ENCODE results near the gene GPR34.

The GPR34 gene

DNA sequence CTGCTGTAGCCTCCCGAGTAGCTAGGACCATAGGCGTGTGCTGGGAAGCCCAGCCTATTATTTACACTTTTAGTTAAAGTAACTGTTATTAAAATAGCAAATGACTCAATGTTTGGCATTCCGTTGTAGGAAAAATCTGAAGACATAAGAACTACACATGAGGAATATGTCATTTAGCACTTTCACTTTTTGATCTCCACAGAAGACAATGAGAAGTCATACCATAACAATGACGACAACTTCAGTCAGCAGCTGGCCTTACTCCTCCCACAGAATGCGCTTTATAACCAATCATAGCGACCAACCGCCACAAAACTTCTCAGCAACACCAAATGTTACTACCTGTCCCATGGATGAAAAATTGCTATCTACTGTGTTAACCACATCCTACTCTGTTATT, 6.7 kb downstream of the GPR34 start:
- DNase-seq (ENCODE audit: low spot score): no peak

DNA sequence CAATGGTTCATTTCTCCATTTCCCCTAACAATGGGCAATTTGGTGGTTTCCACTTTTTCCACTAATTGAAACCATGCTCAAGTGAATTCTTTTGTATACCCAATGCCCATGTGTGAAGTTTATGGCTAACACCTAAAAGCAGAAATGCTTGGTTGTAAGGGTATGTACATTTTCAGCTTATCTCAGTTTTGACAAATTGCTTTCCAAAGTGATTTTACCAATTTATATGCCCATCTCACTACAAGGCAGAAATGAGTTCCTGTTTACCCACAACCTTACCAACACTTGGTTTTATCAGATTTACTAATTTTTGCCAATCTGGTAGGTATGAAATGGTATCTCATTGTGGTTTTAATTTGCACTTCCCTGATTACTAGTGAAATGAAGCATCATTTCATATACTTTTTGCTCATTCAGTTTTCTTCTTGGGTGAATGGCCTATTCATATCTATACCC, 14.8 kb downstream of the GPR34 start:
- no peak for DNase-seq (ENCODE audit: low spot score)
- TF ChIP-seq, protein P1, sequence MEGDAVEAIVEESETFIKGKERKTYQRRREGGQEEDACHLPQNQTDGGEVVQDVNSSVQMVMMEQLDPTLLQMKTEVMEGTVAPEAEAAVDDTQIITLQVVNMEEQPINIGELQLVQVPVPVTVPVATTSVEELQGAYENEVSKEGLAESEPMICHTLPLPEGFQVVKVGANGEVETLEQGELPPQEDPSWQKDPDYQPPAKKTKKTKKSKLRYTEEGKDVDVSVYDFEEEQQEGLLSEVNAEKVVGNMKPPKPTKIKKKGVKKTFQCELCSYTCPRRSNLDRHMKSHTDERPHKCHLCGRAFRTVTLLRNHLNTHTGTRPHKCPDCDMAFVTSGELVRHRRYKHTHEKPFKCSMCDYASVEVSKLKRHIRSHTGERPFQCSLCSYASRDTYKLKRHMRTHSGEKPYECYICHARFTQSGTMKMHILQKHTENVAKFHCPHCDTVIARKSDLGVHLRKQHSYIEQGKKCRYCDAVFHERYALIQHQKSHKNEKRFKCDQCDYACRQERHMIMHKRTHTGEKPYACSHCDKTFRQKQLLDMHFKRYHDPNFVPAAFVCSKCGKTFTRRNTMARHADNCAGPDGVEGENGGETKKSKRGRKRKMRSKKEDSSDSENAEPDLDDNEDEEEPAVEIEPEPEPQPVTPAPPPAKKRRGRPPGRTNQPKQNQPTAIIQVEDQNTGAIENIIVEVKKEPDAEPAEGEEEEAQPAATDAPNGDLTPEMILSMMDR (IDR thresholded peaks at IDR 0.05; ENCODE audit: extremely low read depth, missing control alignments): no peak

More for the DNA sequence above, 6.7 kb downstream of the GPR34 start:
- TF ChIP-seq, protein P1 (IDR thresholded peaks at IDR 0.05; ENCODE audit: extremely low read depth, missing control alignments): no peak

DNA sequence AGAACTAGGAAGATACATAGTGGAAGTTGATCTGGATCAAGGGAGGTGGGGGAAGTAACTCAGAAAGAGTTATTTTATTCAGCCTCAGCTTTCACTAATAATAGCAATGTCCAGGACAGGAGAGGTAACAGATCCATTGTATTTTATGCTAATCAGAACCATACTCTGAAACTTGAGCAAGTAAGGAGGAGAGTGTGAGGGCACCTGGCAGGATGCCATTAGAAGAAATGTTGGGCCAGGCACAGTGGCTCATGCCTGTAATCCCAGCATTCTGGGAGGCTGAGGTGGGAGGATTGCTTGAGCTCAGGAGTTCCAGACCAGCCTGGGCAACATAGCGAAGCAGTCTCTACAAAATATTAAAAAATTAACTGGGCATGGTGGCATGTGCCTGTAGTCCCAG, 16.3 kb downstream of the GPR34 start:
- TF ChIP-seq, protein P1 (IDR thresholded peaks at IDR 0.05; ENCODE audit: extremely low read depth, missing control alignments): no peak
- DNase-seq (ENCODE audit: low spot score): no peak

DNA sequence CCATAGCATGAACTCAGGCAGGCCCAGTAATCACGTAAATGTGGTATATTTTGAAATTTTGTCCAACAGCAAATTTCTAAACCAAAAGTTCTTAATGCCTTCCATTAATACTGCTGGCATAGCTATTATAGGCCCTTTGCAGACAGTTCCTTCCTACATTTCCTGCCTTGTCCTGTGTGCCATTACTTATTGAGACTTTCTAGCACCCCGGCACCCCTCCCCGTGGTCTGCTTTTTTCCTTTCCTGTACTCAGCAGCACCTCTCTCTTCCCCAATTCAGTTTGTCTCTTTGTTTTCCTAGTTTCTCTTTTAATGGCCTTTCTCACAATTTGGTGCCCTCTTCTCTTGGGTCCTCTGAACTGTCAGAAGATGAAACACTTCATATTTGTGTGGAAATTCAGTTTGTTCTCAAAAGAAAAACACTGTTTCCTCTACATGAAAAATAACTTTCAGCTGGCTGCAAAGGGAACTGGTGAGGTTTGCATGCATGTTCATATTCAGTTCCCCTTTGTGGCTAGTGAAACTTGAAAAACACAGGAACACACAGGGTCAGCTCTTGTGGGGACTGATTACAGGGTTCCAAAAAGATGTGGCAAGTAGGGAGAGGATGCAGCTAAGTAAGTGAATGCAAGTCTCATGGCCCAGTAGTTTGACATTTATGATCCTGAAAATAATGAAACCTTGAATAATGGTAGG, 17.1 kb downstream of the GPR34 start:
- peak; percentile 7 for DNase-seq (ENCODE audit: low spot score)
- TF ChIP-seq, protein P1 (IDR thresholded peaks at IDR 0.05; ENCODE audit: extremely low read depth, missing control alignments): no peak

DNA sequence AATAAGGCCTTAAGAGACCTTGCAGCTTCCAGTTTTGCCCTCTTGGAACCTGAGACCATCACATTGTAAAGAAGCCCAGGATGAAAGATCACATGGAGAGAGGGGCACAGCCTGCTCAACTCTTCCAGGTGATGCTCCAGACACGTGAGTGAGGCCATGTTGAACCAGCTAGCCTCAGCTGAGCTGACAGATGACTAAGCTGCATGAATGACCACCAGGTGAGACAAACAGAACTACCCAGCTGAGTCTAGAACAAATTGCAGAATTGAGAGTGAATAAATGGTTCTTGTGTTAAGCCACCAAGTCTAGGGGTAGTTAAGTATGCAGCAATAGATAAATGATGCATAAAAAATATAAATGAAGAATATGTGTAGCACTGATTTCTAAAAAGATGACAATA, 18.4 kb downstream of the GPR34 start:
- TF ChIP-seq, protein P1 (IDR thresholded peaks at IDR 0.05; ENCODE audit: extremely low read depth, missing control alignments): no peak
- DNase-seq (ENCODE audit: low spot score): no peak

DNA sequence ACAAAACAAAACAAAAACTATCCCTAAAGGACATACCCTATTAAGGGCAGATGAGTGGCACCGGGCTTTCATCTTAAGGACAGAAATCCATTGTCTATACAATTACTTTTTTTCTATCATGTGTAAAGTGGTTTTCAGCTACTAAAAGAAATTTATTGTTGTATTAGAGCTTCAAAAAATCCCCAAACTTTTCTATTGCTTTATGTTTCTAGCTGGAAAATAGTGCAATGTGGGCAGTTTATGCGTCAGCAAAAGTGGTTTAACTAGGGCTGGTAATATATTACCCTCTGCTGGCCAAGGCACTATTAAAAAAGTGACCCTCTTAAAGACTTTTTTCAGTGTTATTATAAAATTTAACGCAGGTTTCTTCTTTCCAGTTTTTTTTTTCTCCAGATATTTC, 19.7 kb downstream of the GPR34 start:
- DNase-seq (ENCODE audit: low spot score): no peak

DNA sequence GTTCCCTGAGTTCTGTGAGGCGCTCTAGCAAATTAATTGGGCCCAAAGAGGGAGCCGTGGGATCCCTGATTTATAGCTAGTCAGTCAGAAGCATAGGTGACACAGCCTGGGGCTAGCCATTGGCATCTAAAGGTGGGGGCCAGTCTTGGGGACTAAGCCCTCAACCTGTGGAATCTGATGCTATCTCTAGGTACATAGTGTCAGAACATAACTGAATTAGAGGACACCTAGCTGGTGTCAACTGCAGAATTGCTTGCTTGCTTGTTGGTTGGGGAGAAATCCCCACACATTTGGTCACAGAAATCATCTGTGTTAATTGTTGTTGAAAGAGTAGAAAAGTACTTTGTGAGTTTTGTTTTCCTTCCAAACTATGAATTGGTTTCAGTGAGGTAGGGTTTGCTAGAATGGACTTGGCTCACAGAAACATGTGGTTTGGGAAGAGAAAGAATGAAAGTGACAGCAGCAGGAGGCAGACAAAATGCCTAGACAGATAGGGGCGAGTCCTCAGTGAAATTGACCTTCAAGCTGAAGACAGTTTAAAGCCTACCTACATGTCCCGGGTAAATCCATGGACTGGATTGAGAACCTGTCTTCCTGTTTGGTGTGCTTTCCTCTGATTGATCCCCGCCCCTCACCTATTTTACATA, 22.4 kb downstream of the GPR34 start:
- TF ChIP-seq, protein P1 (IDR thresholded peaks at IDR 0.05; ENCODE audit: extremely low read depth, missing control alignments): no peak
- DNase-seq (ENCODE audit: low spot score): no peak

More for the DNA sequence above, 19.7 kb downstream of the GPR34 start:
- TF ChIP-seq, protein P1 (IDR thresholded peaks at IDR 0.05; ENCODE audit: extremely low read depth, missing control alignments): no peak
